GM21528 (cell line): ENCODE measurements around the gene CST2.
"Not testable (repeated sequence)": the region's sequence is repeated elsewhere in the genome, so short reads cannot be mapped to it uniquely, and the experiment has no call there.

Source experiments
- ATAC-seq: cut with Tn5 transposase; IDR thresholded peaks from one replicate; pipeline ENCODE4 v1.9.1; 2021; ENCODE audit warnings: mild to moderate bottlenecking, moderate library complexity; ENCODE audit not compliant: unreplicated experiment, low FRiP score

The CST2 gene

GRCh38 chr20:23811559-23811958, 15.0 kb downstream of the CST2 start:
- ATAC-seq: not testable (repeated sequence)

- ATAC-seq: not testable (repeated sequence)
Observed at GRCh38 chr20:23810349-23810748, 16.2 kb downstream of the CST2 start.

- ATAC-seq: no peak
Observed at GRCh38 chr20:23800865-23801264, 25.7 kb downstream of the CST2 start.

DNA sequence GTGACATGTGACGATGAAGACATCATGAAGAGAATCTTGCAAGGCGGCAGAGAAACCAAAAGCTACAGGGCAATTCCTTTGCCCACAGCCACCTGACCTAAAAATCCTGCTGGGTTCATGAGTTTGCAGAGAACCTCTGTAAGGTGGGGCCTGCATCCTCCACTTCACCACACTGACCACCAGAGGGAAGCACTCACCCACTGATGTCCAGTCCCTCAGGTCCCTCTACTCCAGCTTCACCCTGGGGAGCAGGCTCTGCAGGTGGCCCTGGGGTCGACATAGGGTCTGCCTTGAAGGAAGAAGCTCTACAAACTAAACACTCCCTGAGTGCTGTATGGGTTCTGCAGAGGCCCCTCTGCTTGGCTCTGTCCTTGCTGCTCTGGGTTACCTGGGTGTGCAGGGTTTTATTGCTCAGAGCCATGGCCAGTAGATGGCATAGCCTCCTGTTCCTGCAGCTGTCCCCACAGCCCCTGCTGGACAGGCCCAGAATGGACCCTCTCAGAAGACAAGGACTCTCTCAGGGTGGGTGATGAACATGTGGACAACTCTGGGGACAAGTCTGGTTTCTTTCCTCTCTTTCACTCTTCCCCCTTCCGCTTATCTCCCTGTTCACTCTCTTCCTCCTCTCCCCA, 27.2 kb downstream of the CST2 start:
- ATAC-seq: not testable (repeated sequence)

DNA sequence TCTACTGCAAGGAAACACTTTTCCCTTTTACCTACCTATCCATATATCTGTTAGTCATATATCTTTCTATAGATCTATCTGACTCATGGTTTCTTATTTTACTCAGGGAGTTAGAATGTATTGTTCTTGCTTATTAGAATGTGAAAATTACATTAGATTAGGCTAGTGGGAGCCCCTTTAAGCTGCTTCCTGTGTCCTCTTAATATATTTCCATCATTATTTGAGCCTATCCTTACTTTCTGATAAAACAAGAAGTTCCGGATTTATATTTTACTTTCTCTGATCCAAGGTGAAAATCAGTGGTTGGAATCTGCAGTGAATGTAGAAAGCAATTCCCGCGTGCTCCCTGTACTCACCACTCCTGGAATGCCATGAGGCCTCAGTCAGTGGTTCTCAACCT, 31.0 kb downstream of the CST2 start:
- ATAC-seq: no peak

DNA sequence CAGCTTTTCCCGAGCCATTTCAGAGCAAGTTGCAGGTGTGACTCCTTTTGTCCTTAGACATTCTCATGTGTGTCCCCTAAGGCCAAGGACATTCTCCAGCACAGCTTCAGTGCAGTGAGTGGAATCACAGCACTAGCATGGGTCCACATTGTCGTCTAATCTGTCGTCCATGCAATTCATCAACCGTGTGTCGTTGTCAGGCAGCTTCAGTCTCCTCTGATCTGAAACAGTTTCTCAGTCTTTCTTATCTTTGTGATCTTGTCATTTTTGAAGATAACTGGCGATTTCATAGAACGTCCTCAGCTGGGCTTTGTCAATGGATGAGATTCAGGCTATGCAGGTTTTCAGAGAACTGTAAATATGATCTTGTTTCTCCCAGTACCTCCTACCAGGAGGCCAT, 31.7 kb downstream of the CST2 start:
- no peak for ATAC-seq

GRCh38 chr20:23794065-23794464, 32.5 kb downstream of the CST2 start:
- no peak for ATAC-seq

- no peak for ATAC-seq
Observed at GRCh38 chr20:23783447-23783846, 43.1 kb downstream of the CST2 start.

GRCh38 chr20:23782366-23782983, 44.1 kb downstream of the CST2 start:
- no peak for ATAC-seq

DNA sequence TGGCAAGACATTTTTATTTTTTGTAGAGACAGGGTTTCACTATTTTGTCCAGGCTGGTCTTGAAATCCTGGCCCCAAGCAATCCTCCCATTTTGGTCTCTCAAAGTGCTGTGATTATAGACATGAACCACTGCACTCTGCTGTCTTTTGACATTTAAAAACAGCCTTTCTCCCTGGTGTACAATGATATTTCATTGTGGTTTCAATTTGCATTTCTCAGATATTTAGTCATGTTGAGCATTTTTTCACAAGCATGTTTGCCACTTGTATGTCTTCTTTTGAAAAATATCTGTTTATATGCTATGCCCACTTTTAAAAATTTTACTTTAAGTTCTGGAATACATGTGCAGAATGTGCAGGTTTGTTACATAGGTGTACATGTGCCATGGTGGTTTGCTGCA, 47.9 kb downstream of the CST2 start:
- ATAC-seq: not testable (repeated sequence)

GRCh38 chr20:23777380-23777779, 49.1 kb downstream of the CST2 start:
- ATAC-seq: not testable (repeated sequence)

- no peak for ATAC-seq
Observed at GRCh38 chr20:23776067-23776771, 50.3 kb downstream of the CST2 start.

GRCh38 chr20:23774081-23774480, 52.4 kb downstream of the CST2 start:
- ATAC-seq: no peak
